Measurements from ENCODE around the gene SPESP1. TPM values are rescaled to one million over a fixed set of nuclear protein-coding genes. Genes with fewer than 3 reads are reported as not detected.
A peak's percentile ranks its signal among the peaks of the same experiment; 100 is the strongest.
"Not testable (repeated sequence)": the region's sequence is repeated elsewhere in the genome, so short reads cannot be mapped to it uniquely, and the experiment has no call there.

The SPESP1 gene
- total RNA-seq, 2 donors from 2014 or later = 0.70 to 4.8 TPM

DNA sequence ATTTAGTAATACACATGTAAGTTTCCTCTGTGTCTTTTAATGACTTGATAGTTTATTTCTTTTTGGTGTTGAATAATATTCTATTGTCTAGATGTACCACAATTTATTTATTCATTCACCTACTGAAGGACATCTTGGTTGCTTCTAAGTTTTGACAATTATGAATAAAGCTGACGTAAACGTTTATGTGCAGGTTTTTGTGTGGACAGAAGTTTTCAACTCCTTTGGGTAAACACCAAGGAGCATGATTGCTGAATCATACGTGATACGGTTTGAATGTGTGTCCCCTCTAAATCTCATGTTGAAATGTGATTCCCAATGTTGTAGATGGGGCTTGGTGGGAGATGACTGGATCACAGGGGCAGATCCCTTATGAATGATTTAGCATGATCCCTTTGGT is 21.5 kb downstream of the SPESP1 start:
- ATAC-seq = no peak
- no peak for DNase-seq
- intact Hi-C loops (cut with DNase I, micrococcal nuclease) = no loop called here

DNA sequence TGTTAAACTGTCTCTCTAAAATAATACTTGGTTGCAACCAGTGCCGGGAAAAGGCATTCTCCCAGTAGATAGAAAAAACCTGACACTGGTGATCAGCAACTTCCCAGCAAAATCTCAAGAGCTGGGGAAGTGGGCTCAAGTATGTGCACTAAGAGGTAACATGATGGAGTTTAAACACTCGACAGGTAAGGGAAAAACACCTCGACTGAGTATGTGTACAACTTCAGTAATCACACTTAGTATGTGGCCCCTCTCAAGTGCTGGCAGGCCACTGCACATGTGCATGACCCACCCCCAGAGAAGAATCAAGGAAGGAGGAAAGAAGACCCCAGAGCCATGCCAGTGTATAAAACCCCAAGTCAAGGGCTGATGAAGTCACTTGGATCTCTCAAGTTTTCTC is 27.4 kb downstream of the SPESP1 start:
- intact Hi-C loops (cut with DNase I, micrococcal nuclease) = no loop called here
- no peak for DNase-seq
- ATAC-seq = no peak

DNA sequence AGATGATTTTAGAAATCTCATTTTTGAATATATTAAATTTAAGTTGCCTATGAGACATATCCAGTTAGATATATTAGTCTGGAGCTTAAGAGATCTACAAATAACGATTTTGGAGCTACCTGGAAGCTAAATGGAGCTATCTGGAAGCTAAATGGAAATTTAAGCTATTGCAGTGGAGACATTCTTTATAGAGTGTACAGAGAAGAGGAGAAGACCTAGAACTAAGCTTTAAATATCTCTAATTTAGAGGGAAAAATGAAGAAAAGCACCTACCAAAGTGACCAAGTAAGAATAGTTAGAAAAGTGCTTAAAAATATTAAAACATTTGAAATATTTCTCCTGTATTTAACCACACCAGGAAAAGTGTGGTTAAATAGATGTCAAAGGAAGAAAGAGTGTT is 28.3 kb downstream of the SPESP1 start:
- intact Hi-C loops (cut with DNase I, micrococcal nuclease) = no loop called here
- no peak for DNase-seq
- no peak for ATAC-seq

DNA sequence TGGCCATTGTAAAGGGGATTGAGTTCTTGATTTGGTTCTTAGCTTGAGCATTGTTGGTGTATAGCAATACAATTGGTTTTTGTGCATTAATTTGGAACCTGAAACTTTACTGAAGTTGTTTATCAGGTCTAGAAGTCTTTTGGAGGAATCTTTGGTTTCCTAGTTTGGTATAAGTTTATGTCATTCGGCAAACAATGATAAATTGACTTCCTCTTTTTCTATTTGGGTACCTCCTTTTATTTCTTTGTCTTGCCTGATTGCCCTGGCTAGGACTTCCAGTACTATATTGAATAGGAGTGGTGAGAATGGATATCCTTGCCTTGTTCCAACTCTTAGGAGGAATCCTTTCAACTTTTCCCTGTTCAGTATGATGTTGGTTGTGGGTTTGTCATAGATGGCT is 32.1 kb downstream of the SPESP1 start:
- ATAC-seq = no peak
- intact Hi-C loops (cut with DNase I, micrococcal nuclease) = no loop called here
- no peak for DNase-seq

DNA sequence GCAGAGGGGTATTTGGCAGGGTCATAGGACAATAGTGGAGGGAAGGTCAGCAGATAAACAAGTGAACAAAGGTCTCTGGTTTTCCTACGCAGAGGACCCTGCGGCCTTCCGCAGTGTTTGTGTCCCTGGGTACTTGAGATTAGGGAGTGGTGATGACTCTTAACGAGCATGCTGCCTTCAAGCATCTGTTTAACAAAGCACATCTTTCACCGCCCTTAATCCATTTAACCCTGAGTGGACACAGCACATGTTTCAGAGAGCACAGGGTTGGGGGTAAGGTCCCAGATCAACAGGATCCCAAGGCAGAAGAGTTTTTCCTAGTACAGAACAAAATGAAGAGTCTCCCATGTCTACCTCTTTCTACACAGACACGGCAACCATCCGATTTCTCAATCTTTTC is 33.4 kb downstream of the SPESP1 start:
- intact Hi-C loops (cut with DNase I, micrococcal nuclease) = not testable (repeated sequence)

DNA sequence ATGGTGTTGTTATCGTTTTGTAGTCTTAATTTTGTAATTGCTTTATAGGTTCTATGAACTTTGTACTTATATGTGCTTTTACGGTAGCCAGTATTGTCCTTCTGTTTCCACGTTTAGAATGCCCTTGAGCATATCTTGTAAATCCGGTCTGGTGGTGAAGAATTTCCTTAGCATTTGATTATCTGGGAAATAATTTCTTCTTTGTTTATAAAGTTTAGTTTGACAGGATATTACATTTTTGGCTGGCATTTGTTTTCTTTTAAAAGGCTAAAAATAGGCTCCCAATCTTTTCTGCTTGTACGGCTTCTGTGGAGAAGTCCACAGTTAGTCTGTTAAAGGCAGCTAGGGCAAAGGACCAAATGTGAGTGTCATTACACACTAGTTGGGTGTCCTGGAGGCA is 36.7 kb downstream of the SPESP1 start:
- ATAC-seq (peak; percentile 89), DNase-seq (no peak)
- intact Hi-C loops (cut with DNase I, micrococcal nuclease) = no loop called here

More for the DNA sequence above, 33.4 kb downstream of the SPESP1 start:
- DNase-seq, ATAC-seq: not testable (repeated sequence)

DNA sequence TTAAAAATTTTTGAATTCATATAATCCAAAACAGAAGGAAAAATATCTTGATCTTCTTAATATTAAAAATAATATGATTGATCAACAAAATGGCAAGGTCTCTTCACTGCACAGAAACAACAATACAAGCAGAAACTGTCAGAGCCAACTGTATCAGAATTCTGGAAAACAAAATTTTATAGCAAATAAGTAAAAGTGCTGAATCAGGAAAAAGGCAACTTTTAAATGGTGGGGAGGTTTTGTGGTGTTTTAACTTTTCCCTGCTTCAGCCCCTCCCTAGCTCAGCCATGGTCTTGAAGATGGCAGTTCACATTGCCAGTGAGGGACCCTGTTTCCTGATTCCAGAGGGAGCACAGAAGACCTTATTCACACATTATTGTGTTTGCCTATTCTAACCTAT is 37.6 kb downstream of the SPESP1 start:
- DNase-seq = no peak
- intact Hi-C loops (cut with DNase I, micrococcal nuclease) = no loop called here
- ATAC-seq = no peak

DNA sequence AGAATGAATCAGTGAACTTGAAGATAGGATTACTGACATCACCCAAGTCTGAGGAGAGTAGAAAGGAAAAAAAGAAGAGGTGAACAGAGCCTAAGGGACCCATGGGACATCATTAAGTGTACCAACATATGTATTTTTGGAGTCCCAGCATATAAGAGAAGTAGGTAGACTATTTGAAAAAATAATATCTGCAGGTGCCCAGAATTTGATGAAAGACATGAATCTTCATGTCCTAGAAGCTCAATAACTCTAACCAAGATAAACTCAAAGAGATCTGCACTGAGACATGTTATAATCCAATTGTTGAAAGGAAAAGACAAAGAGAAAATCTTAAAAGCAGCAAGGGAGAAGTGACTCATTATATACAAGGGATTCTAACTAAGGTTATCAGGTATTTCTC is 39.0 kb downstream of the SPESP1 start:
- no peak for ATAC-seq
- intact Hi-C loops (cut with DNase I, micrococcal nuclease) = no loop called here
- DNase-seq = no peak

DNA sequence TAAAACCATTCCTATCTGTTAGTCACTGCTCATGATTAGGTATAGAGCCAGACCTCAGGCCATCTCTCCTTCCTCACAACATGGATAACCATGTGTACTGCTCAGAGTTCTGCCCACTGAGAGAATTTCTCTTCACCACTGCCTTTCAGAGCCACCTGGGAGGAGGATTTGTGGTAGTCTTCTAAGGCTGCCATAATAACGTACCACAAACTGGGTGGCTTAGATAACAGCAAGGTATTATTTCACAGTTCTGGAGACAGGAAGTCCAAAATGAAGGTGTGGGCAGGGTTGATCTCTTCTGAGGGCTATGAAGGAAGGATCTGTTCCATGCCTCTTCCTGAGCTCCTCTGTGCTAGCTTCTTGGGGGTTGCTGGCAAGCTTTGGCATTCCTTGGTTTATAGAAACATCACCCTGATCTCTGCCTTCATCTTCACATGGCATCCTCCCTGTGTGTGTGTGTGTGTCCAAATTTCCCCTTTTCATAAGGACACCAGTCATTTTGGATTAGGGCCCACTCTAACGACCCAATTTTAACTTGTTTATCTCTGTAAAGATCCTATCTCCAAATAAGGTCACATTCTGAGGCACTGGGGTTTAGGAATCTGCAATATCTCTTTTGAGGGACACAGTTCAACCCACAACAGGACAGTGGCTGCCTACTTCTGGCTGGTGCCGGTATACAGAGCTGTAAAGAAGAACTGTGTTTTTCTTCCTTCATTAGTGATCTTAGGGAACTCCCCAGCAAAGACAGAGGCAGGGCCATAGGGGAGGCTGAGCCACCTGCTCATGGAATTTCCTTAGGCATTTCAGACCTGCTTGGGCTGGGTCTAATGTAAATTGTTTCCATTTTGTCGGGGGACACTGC is 42.1 kb downstream of the SPESP1 start:
- intact Hi-C loops (cut with DNase I, micrococcal nuclease) = no loop called here
- ATAC-seq = no peak
- DNase-seq = no peak

DNA sequence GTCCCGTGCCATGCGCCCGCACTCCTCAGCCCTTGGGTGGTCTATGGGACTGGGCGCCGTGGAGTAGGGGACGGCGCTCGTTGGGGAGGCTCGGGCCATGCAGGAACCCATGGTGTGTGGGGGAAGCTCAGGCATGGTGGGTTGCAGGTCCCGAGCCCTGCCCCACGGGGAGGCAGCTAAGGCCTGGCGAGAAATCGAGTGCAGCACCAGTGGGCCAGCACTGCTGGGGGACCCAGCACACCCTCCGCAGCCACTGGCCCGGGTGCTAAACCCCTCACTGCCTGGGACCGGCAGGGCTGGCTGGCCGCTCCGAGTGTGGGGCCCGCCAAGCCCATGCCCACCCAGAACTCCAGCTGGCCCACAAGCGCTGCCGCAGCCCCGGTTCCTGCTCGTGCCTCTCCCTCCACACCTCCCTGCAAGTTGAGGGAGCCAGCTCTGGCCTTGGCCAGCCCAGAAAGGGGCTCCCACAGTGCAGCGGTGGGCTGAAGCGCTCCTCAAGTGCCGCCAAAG is 45.4 kb downstream of the SPESP1 start:
- intact Hi-C loops (cut with DNase I, micrococcal nuclease); DNase-seq; ATAC-seq: not testable (repeated sequence)

DNA sequence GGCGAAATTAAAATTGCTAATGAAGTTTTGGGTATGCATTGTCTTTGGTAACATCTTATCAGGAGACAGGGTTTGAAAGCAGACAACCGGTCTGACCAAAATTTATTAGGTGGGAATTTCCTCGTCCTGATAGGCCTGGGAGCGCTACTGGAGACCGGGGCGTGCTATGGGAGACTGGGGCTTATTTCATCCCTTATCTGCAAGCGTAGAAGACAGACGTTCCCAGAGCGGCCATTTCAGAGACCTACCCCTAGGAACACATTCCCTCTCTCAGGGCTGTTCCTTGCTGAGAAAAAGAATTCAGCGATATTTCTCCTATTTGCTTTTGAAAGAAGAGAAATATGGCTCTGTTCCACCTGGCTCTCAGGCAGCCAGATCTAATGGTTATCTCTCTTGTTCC is 47.1 kb downstream of the SPESP1 start:
- ATAC-seq; DNase-seq; intact Hi-C loops (cut with DNase I, micrococcal nuclease): not testable (repeated sequence)

DNA sequence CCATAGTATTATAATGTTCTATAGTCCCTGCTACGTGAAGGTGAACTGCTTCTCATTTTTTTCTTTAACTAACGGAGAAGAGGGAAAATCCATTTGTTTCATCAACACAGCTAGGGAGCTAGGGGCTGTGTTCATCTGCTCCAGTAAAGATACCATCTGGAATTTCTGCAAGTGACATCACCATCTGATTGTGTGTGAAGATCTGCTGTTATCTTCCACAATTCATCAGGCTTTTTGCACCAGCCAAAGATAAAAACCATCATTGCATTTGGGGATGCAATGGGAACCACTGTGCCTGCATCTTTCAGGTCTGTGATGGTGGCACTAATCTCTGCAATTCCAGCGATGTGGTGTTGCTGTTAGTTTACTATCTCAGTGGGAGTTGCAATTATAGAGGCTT is 48.7 kb downstream of the SPESP1 start:
- ATAC-seq = no peak
- intact Hi-C loops (cut with DNase I, micrococcal nuclease) = no loop called here
- DNase-seq = no peak

DNA sequence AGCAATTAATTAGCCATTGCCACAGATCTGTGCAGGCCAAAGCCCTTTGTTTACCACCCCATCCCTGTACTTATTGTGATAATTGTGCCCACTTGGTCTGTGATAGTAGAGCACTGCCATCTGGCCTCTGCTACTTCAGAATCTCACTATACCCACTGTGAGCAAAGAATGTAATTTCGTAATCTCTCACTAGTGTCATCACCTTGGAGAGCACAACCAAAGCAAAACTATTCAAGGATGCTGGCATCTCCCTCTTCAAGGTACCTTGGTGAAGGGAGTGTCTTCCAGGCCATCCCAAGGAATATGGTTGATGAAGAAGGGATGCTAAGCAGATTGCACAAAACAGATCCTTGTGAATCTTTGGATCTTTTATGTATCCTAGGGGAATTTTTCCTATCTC is 49.5 kb downstream of the SPESP1 start:
- intact Hi-C loops (cut with DNase I, micrococcal nuclease) = no loop called here
- no peak for ATAC-seq
- DNase-seq = no peak

DNA sequence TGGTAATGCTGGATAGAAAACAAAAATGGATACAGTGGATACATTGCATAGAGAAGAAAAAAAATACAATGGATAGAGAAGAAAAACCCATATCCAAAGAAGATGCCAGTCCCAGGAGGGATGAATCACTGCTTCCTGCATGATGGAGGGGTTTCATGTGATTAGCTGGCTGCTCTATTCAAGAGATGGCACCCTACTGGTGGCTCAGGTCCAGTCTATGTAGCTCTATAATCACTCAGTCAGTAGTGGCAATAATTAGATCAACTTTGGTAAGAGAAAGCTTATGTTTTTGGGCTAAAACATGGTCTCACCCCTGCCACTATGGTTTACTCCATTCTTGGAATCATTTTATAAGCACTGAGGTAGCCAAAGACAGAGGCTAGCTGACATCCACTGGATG is 50.5 kb downstream of the SPESP1 start:
- intact Hi-C loops (cut with DNase I, micrococcal nuclease) = no loop called here
- DNase-seq (no peak), ATAC-seq (no peak)

DNA sequence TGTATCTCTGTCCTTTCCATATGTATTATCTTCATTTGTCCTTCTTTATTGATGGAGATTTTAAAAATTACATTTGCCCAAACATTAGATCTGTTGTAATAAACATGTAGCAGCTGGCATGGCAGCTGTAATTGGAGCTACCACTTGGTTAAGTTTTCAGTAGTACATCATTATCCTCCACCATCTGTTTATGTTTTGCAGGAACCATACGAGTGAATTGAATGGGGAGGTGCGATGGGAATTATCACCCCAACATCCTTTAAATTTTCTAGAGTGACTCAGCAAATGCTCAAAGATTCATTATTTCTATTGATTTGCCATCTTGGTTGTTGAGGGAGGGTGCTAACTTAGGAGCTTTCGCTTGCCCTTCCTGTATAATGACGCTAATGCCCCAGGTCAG is 51.6 kb downstream of the SPESP1 start:
- no peak for DNase-seq
- intact Hi-C loops (cut with DNase I, micrococcal nuclease) = no loop called here
- no peak for ATAC-seq

DNA sequence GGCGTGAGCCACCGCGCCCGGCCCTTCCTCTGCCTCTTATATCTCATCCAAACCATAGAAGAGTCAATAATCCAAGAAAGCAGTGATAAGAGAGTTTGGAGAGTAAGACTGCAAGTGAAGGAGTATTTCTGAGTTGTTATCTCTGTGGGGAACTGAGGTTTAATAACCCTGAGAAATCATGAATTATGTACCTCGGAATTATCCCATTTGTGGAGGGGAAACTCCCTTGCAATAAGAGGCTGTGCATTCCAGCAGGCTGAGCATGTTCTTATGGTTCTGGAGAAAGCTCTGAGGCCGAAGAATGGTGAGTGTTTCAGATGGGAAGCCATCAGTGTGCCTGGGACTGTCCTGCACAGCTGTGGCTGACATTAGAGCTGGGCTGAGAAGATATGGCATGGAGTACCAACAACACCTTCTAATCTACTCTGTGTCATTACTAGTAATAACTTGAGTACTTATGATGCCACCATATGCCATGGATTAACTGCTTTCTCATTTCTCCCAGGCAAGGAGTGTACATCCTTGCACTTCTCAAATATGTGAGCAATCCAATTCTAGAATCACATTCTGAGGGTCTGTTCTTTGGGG is 52.7 kb downstream of the SPESP1 start:
- DNase-seq (no peak), ATAC-seq (no peak)
- intact Hi-C loops (cut with DNase I, micrococcal nuclease) = no loop called here

DNA sequence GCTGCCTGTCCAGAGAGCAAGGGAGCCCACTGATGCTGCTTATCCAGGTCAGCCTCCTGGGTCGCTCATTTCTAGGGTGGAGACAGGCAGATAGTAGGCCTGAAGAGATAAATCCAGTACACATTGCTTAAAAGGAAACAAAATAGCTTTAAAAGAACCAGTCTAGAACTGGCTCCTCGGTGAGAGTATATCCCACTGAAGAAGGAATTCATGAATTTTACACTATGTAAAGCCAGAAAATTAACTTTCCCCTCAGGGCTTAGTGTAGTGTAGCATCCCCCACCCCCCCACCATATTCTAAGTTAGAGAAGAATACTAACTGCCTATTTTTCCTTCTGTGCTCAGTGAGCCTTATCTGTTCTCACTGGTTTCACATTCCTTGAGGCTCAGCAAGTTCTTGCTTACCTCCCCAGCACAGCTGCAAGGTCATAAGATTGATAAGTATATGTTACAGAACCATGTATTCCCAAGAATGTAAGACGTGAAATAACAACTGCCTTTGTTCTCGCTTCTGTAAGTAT is 53.7 kb downstream of the SPESP1 start:
- intact Hi-C loops (cut with DNase I, micrococcal nuclease) = no loop called here
- DNase-seq = no peak
- no peak for ATAC-seq

DNA sequence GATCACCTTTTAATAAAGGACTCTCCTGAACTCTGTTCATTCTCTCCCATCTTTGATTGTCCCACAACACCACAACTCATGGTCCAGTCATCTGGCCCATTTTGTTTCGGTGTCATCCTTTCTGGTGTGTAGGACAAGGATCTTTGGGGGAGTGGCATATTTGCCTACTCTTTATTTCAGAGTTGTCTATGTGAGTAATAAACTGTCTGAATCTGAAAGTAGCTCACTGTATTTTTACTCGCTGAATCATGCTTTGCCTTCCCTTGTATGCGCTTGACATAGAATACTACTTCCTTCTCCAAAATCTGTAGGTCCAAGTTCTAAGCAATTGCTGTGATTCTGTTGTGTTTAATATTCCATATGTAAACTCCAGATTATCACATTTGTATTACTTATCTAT is 54.3 kb downstream of the SPESP1 start:
- intact Hi-C loops (cut with DNase I, micrococcal nuclease) = no loop called here
- DNase-seq (no peak), ATAC-seq (no peak)

DNA sequence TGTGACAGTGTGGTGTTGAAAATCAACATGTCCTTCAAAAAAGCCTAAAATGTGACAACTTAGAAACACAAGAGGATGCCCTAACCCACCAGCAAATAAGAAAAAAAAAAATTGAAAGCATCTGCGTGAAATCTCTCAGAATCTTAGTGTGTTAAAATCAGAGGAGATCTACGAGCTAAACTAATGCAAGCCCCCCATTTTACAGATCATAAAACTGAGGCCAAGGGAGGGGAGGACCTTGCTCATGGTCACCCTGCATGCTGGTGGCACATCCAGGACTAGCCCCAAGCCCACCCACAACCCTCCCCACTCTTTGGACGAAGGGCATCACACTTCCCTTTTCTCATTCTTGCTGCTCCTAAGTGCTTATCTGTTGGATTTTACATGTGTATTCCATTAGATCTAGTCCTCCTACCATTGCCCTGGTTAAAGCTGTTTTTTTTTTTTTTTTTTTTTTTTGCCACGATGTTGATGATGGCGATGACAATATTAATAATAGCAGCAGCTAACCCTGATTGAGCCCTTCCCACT is 55.1 kb downstream of the SPESP1 start:
- no peak for DNase-seq
- ATAC-seq = no peak
- intact Hi-C loops (cut with DNase I, micrococcal nuclease) = no loop called here

DNA sequence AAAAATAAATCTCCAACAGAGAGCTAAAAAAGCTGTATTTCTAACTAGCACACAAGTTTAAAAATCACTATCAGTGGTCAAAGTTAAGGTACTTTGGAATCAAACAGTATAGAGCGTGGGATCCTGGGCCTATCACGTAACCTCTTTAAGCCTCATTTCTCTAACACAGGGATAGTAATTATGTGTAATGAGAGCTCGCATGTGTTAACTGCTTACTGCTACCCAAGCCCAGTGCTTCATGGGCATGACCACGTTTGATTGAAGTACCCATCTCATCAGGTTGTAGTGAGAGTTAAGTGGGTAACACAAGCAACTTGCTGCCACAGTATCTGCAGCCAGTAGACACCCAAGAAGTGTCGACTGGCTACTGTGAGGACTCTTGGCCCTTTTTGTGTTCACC is 56.0 kb downstream of the SPESP1 start:
- intact Hi-C loops (cut with DNase I, micrococcal nuclease) = no loop called here
- DNase-seq = no peak
- no peak for ATAC-seq
